ENCODE data around the gene TMEM38A. TPM values are rescaled to one million over a fixed set of nuclear protein-coding genes. Genes with fewer than 3 reads are reported as not detected.
"Not testable (repeated sequence)": the region's sequence is repeated elsewhere in the genome, so short reads cannot be mapped to it uniquely, and the experiment has no call there.

Gene TMEM38A
- total RNA-seq, 1 experiment from 2014 or later = 20.1 TPM

DNA sequence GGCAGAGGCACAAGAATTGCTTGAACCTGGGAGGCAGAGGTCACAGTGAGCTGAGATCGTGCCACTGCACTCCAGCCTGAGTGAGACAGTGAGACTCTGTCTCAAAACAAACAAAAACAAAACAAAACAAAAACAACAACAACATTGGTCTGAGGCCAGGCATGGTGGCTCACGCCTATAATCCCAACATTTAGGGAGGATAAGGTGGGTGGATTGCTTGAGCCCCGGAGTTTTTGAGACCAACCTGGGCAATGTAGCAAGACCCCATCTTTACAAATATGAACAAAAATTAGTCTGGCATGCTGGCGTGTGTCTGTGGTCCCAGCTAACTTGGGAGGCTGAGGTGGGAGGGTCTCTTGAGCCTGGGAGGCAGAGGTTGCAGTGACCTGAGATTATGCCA is 42.7 kb downstream of the TMEM38A start:
- no peaks in the 10 kb centered on the region for H3K36me3 Mint-ChIP-seq (ENCODE audit: insufficient read depth, unreplicated experiment)
- intact Hi-C loops (cut with micrococcal nuclease; ENCODE audit: unreplicated experiment) = no loop called here
- no peaks in the 10 kb centered on the region for H3K27me3 Mint-ChIP-seq (ENCODE audit: unreplicated experiment)
- CTCF ChIA-PET = interaction anchor here (0.6 kb wide), 1 partner anchor 88 kb away, joined by 3 read pairs; no protein-coding TSS in a partner anchor
- no peak overlapping the region for H3K27ac Mint-ChIP-seq (ENCODE audit: unreplicated experiment)
- no peaks in the 10 kb centered on the region for H3K4me1 Mint-ChIP-seq (ENCODE audit: low read depth, unreplicated experiment)
- no peak for DNase-seq
- TF ChIP-seq, protein P1, sequence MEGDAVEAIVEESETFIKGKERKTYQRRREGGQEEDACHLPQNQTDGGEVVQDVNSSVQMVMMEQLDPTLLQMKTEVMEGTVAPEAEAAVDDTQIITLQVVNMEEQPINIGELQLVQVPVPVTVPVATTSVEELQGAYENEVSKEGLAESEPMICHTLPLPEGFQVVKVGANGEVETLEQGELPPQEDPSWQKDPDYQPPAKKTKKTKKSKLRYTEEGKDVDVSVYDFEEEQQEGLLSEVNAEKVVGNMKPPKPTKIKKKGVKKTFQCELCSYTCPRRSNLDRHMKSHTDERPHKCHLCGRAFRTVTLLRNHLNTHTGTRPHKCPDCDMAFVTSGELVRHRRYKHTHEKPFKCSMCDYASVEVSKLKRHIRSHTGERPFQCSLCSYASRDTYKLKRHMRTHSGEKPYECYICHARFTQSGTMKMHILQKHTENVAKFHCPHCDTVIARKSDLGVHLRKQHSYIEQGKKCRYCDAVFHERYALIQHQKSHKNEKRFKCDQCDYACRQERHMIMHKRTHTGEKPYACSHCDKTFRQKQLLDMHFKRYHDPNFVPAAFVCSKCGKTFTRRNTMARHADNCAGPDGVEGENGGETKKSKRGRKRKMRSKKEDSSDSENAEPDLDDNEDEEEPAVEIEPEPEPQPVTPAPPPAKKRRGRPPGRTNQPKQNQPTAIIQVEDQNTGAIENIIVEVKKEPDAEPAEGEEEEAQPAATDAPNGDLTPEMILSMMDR (IDR thresholded peaks at IDR 0.05; ENCODE audit: unreplicated experiment) = no peak
- H3K9me3 Mint-ChIP-seq (ENCODE audit: low read depth, unreplicated experiment) = no peaks in the 10 kb centered on the region
- no TSS peak for BruUV-seq (replicated peaks)
- no peak overlapping the region for H3K4me3 Mint-ChIP-seq (ENCODE audit: low read depth, unreplicated experiment)

DNA sequence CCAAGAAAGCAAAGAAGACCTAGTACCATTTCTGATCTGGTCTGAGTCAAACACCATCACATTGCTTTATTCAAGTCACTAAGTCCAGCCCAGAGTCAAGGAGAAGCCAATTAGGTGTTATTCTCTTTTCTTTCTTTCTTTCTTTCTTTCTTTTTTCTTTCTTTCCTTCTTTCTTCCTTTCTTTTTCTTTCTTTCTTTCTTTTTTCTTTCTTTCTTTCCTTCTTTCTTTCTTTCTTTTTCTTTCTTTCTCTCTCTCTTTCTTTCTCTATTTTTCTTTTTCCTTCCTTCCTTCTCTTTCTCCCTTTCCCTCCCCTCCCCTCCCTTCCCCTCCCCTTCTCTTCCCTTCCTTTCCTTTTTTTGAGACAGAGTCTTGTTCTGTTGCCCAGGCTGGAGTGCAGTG is 49.9 kb downstream of the TMEM38A start:
- H3K27me3 Mint-ChIP-seq (ENCODE audit: unreplicated experiment); H3K27ac Mint-ChIP-seq (ENCODE audit: unreplicated experiment); H3K9me3 Mint-ChIP-seq (ENCODE audit: low read depth, unreplicated experiment); H3K36me3 Mint-ChIP-seq (ENCODE audit: insufficient read depth, unreplicated experiment); DNase-seq; CTCF ChIA-PET; BruUV-seq (replicated peaks); H3K4me1 Mint-ChIP-seq (ENCODE audit: low read depth, unreplicated experiment); H3K4me3 Mint-ChIP-seq (ENCODE audit: low read depth, unreplicated experiment): not testable (repeated sequence)
- intact Hi-C loops (cut with micrococcal nuclease; ENCODE audit: unreplicated experiment) = loop anchor here (10.0 kb wide), 1 partner anchor 184 kb away; no protein-coding TSS in a partner anchor

DNA sequence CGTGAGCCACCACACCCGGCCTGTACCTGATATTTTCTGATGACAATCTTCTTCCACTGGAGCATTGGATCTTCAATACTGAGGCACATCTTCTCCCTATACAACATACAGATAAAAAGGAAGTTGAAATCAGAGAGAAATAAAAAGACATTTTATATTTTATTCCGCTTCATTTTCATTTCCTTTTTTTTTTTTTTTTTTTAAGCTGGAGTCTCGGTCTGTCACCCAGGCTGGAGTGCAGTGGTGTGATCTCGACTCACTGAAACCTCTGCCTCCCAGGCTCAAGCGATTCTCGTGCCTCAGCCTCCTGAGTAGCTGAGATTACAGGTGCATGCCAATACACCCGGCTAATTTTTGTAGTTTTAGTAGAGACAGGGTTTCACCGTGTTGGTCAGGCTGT is 51.4 kb downstream of the TMEM38A start:
- CTCF ChIA-PET; H3K27ac Mint-ChIP-seq (ENCODE audit: unreplicated experiment); DNase-seq; H3K27me3 Mint-ChIP-seq (ENCODE audit: unreplicated experiment); H3K4me1 Mint-ChIP-seq (ENCODE audit: low read depth, unreplicated experiment); H3K9me3 Mint-ChIP-seq (ENCODE audit: low read depth, unreplicated experiment); H3K36me3 Mint-ChIP-seq (ENCODE audit: insufficient read depth, unreplicated experiment); BruUV-seq (replicated peaks); H3K4me3 Mint-ChIP-seq (ENCODE audit: low read depth, unreplicated experiment): not testable (repeated sequence)
- intact Hi-C loops (cut with micrococcal nuclease; ENCODE audit: unreplicated experiment) = loop anchor here (10.0 kb wide), 1 partner anchor 183 kb away; no protein-coding TSS in a partner anchor

DNA sequence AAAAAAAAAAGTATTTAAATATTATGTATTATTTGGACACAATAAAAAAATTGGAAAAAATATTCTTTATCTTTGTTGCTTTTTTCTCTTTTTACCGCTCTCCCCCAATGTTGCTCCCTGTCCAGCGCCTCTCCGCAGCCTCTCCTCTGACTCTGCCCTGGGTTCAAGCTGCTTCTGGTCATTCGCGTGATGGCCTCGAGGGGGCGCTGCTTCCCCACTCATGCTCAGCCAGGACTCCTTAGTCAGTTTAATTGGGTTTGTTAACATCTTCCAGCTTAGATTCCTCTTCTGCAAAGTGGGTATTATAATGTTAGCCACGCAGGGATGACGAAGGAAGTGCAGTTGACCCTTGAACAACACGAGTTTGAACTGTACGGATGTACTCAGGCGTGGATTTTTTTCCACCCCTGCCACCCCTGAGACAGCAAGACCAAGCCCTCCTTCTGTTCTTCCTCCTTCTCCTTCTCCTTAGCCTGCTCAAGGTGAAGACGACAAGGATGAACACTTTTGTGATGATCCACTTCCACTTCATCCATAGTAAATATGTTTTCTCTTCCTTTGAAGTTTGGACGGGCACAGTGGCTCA is 53.9 kb downstream of the TMEM38A start:
- TF ChIP-seq, protein P1 (IDR thresholded peaks at IDR 0.05; ENCODE audit: unreplicated experiment) = peak; percentile 75

DNA sequence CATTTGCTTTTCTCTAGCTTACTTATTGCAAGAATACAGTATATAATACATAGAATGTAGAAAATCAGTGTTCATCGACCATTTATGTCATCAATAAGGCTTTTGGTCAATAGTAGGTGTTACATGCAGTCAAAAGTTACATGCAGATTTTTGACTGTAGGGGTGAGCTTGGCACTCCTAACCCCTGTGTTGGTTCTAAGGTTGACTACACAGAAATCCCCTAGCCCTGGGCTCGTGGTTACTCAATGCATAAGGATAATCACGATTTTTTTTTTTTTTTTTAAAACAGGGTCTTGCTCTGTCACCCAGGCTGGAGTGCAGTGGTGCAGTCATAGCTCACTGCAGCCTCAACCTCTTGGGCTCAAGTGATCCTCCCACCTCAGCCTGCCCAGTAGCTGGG is 54.7 kb downstream of the TMEM38A start:
- H3K4me3 Mint-ChIP-seq (ENCODE audit: low read depth, unreplicated experiment) = no peak overlapping the region
- H3K4me1 Mint-ChIP-seq (ENCODE audit: low read depth, unreplicated experiment) = no peaks in the 10 kb centered on the region
- H3K36me3 Mint-ChIP-seq (ENCODE audit: insufficient read depth, unreplicated experiment) = peaks cover 10% of the 10 kb centered on the region
- TF ChIP-seq, protein P1 (IDR thresholded peaks at IDR 0.05; ENCODE audit: unreplicated experiment) = no peak
- DNase-seq = no peak
- intact Hi-C loops (cut with micrococcal nuclease; ENCODE audit: unreplicated experiment) = loop anchor here (10.0 kb wide), 1 partner anchor 179 kb away; no protein-coding TSS in a partner anchor
- no peak overlapping the region for H3K27ac Mint-ChIP-seq (ENCODE audit: unreplicated experiment)
- BruUV-seq (replicated peaks) = no TSS peak
- no peaks in the 10 kb centered on the region for H3K27me3 Mint-ChIP-seq (ENCODE audit: unreplicated experiment)
- CTCF ChIA-PET = interaction anchor here (0.6 to 0.7 kb wide), 2 partner anchors 9 to 21 kb away, joined by 3 to 4 read pairs; no protein-coding TSS in a partner anchor
- H3K9me3 Mint-ChIP-seq (ENCODE audit: low read depth, unreplicated experiment) = no peaks in the 10 kb centered on the region

More for the DNA sequence above, 53.9 kb downstream of the TMEM38A start:
- no TSS peak for BruUV-seq (replicated peaks)
- Mint-ChIP-seq H3K36me3 (ENCODE audit: insufficient read depth, unreplicated experiment) (peaks cover 7% of the 10 kb centered on the region), H3K9me3 (ENCODE audit: low read depth, unreplicated experiment) (no peaks in the 10 kb centered on the region), H3K27ac (ENCODE audit: unreplicated experiment) (no peak overlapping the region), H3K27me3 (ENCODE audit: unreplicated experiment) (no peaks in the 10 kb centered on the region), H3K4me1 (ENCODE audit: low read depth, unreplicated experiment) (no peaks in the 10 kb centered on the region), H3K4me3 (ENCODE audit: low read depth, unreplicated experiment) (no peak overlapping the region)
- intact Hi-C loops (cut with micrococcal nuclease; ENCODE audit: unreplicated experiment) = loop anchor here (10.0 kb wide), 1 partner anchor 180 kb away; no protein-coding TSS in a partner anchor
- CTCF ChIA-PET = interaction anchor here (0.7 to 1.1 kb wide), 2 partner anchors 139 to 338 kb away, joined by 3 to 5 read pairs; no protein-coding TSS in a partner anchor
- DNase-seq = peak; percentile 59
